ENCODE results near the gene THEMIS2.

Gene THEMIS2

GRCh38 chr1:27906759-27907158, 34.4 kb downstream of the THEMIS2 start:
- H3K9ac ChIP-seq (ENCODE audit: low read length): no peak overlapping the region
- no peaks in the 10 kb centered on the region for H3K9me3 ChIP-seq (ENCODE audit: insufficient read depth, low read length)
- H3K27me3 ChIP-seq (ENCODE audit: low read length): no peaks in the 10 kb centered on the region
- H3K4me3 ChIP-seq (ENCODE audit: insufficient read depth, low read length, poor library complexity, severe bottlenecking): no peak overlapping the region
- no peak overlapping the region for H3K27ac ChIP-seq (ENCODE audit: low read depth, low read length)
- peaks cover 16% of the 10 kb centered on the region; the same call in 1 of the 2 replicates for H3K79me2 ChIP-seq (ENCODE audit: insufficient read depth, low read length)
- peaks cover 35% of the 10 kb centered on the region; the same call in 1 of the 2 replicates for H3K36me3 ChIP-seq (ENCODE audit: low read length)
- H2AFZ ChIP-seq (ENCODE audit: low read depth, low read length, severe bottlenecking): no peak overlapping the region
- H4K20me1 ChIP-seq (ENCODE audit: low read depth, low read length): no peaks in the 10 kb centered on the region
- no peaks in the 10 kb centered on the region for H3F3A ChIP-seq (ENCODE audit: insufficient read depth)
- H3K9me2 ChIP-seq (replicated peaks; ENCODE audit: insufficient read depth, low read length): no peaks in the 10 kb centered on the region
- H3K4me2 ChIP-seq (ENCODE audit: low read depth, low read length, poor library complexity, severe bottlenecking): no peak overlapping the region
- no peak for TF ChIP-seq EZH2phosphoT487 (conservative IDR thresholded peaks at IDR 0.05; ENCODE audit: low read length)
- no peak for TF ChIP-seq CTCF (IDR thresholded peaks at IDR 0.05; ENCODE audit: insufficient read depth, low read length, poor library complexity, severe bottlenecking)

- peaks cover 21% of the 10 kb centered on the region; the same call in 1 of the 2 replicates for H3K36me3 ChIP-seq (ENCODE audit: low read length)
- TF ChIP-seq EZH2phosphoT487 (conservative IDR thresholded peaks at IDR 0.05; ENCODE audit: low read length): no peak
- no peak for TF ChIP-seq CTCF (IDR thresholded peaks at IDR 0.05; ENCODE audit: insufficient read depth, low read length, poor library complexity, severe bottlenecking)
- no peak overlapping the region for H3K4me3 ChIP-seq (ENCODE audit: insufficient read depth, low read length, poor library complexity, severe bottlenecking)
- H3F3A ChIP-seq (ENCODE audit: insufficient read depth): no peaks in the 10 kb centered on the region
- no peaks in the 10 kb centered on the region for H4K20me1 ChIP-seq (ENCODE audit: low read depth, low read length)
- no peak overlapping the region for H2AFZ ChIP-seq (ENCODE audit: low read depth, low read length, severe bottlenecking)
- no peaks in the 10 kb centered on the region for H3K27me3 ChIP-seq (ENCODE audit: low read length)
- H3K79me2 ChIP-seq (ENCODE audit: insufficient read depth, low read length): peaks cover 39% of the 10 kb centered on the region
- peaks cover 8% of the 10 kb centered on the region; the same call in 1 of the 2 replicates for H3K9me3 ChIP-seq (ENCODE audit: insufficient read depth, low read length)
- H3K4me2 ChIP-seq (ENCODE audit: low read depth, low read length, poor library complexity, severe bottlenecking): no peak overlapping the region
- H3K9ac ChIP-seq (ENCODE audit: low read length): no peak overlapping the region
- no peaks in the 10 kb centered on the region for H3K9me2 ChIP-seq (replicated peaks; ENCODE audit: insufficient read depth, low read length)
- H3K27ac ChIP-seq (ENCODE audit: low read depth, low read length): no peak overlapping the region
These were observed 40.1 kb downstream of the THEMIS2 start for GRCh38 chr1:27912429-27912828.

- no peaks in the 10 kb centered on the region for H4K20me1 ChIP-seq (ENCODE audit: low read depth, low read length)
- H2AFZ ChIP-seq (ENCODE audit: low read depth, low read length, severe bottlenecking): peak overlapping the region; percentile 58
- H3K27ac ChIP-seq (ENCODE audit: low read depth, low read length): no peak overlapping the region
- peaks cover 29% of the 10 kb centered on the region for H3K79me2 ChIP-seq (ENCODE audit: insufficient read depth, low read length)
- H3K4me2 ChIP-seq (ENCODE audit: low read depth, low read length, poor library complexity, severe bottlenecking): peak overlapping the region; percentile 26
- no peak overlapping the region for H3K9ac ChIP-seq (ENCODE audit: low read length)
- no peaks in the 10 kb centered on the region for H3K9me2 ChIP-seq (replicated peaks; ENCODE audit: insufficient read depth, low read length)
- no peak overlapping the region for H3K4me3 ChIP-seq (ENCODE audit: insufficient read depth, low read length, poor library complexity, severe bottlenecking)
- H3F3A ChIP-seq (ENCODE audit: insufficient read depth): no peaks in the 10 kb centered on the region; the same call in 1 of the 2 replicates
- TF ChIP-seq CTCF (IDR thresholded peaks at IDR 0.05; ENCODE audit: insufficient read depth, low read length, poor library complexity, severe bottlenecking): no peak
- no peak for TF ChIP-seq EZH2phosphoT487 (conservative IDR thresholded peaks at IDR 0.05; ENCODE audit: low read length)
- no peaks in the 10 kb centered on the region for H3K27me3 ChIP-seq (ENCODE audit: low read length)
- peaks cover 8% of the 10 kb centered on the region; the same call in 1 of the 2 replicates for H3K9me3 ChIP-seq (ENCODE audit: insufficient read depth, low read length)
- H3K36me3 ChIP-seq (ENCODE audit: low read length): 0 out of 2 replicates have a peak, but pooled peaks cover 16% of the 10 kb centered on the region
These were observed 42.8 kb downstream of the THEMIS2 start for GRCh38 chr1:27915082-27915575.

Data from SU-DHL-6 (cell line).